ENCODE results near the gene SERPINB1. TPM values are rescaled to one million over a fixed set of nuclear protein-coding genes. Genes with fewer than 3 reads are reported as not detected.

Gene SERPINB1
- total and polyA plus RNA-seq, 2 experiments from 2014 or later = 5.6 to 6.5 TPM

GRCh38 chr6:2839982-2840748 is 1.5 kb downstream of the SERPINB1 start:
- Mint-ChIP-seq H3K4me3 (peak overlapping the region; percentile 46; the same call in 2 of the 3 replicates), H3K9me3 (peaks cover 3% of the 10 kb centered on the region; the same call in 1 of the 3 replicates), H3K4me1 (peaks cover 32% of the 10 kb centered on the region), H3K27me3 (ENCODE audit: insufficient read depth, low read depth, poor library complexity) (peaks cover 8% of the 10 kb centered on the region), H3K27ac (no peak overlapping the region), H3K36me3 (ENCODE audit: low read depth) (peaks cover 5% of the 10 kb centered on the region; the same call in 2 of the 3 replicates)
- ATAC-seq (no peak), DNase-seq (ENCODE audit: low spot score) (no peak)
- Histone ChIP-seq H3K36me3 (ENCODE audit: insufficient read depth) (no peaks in the 10 kb centered on the region), H4K20me1 (replicated peaks; ENCODE audit: insufficient read depth) (no peaks in the 10 kb centered on the region), H2AFZ (peak overlapping the region; percentile 48; the same call in 1 of the 2 replicates), H3K27ac (ENCODE audit: low read depth) (peak overlapping the region; percentile 99), H3K79me2 (replicated peaks; ENCODE audit: insufficient read depth) (no peaks in the 10 kb centered on the region), H3K9me2 (ENCODE audit: insufficient read depth) (no peaks in the 10 kb centered on the region), H3K4me1 (ENCODE audit: insufficient read depth) (peaks cover 23% of the 10 kb centered on the region), H3K27me3 (ENCODE audit: insufficient read depth) (no peaks in the 10 kb centered on the region), H3K4me2 (peak overlapping the region; percentile 87), H3K4me3 (peak overlapping the region; percentile 57), H3F3A (replicated peaks; ENCODE audit: low read depth) (peaks cover 23% of the 10 kb centered on the region)
- no peak for TF ChIP-seq REST (IDR thresholded peaks at IDR 0.05; ENCODE audit: unreplicated experiment)
- TF ChIP-seq CTCF (conservative IDR thresholded peaks at IDR 0.05; ENCODE audit: low read depth in 2 of 2) = no peak
- no peak for TF ChIP-seq JUNB (IDR thresholded peaks at IDR 0.05; ENCODE audit: unreplicated experiment)
- TF ChIP-seq EZH2phosphoT487 (IDR thresholded peaks at IDR 0.05; ENCODE audit: unreplicated experiment) = no peak
- no peak for TF ChIP-seq POLR2AphosphoS5 (IDR thresholded peaks at IDR 0.05; ENCODE audit: low read depth)
- no peak for TF ChIP-seq STAT1 (IDR thresholded peaks at IDR 0.05; ENCODE audit: unreplicated experiment)
- TF ChIP-seq ZNF114 (CRISPR knock-in tag; IDR thresholded peaks at IDR 0.05) = no peak
- TF ChIP-seq EZH2 (IDR thresholded peaks at IDR 0.05; ENCODE audit: low read depth, unreplicated experiment) = no peak
- no peak for TF ChIP-seq ZNF331 (CRISPR knock-in tag; IDR thresholded peaks at IDR 0.05; ENCODE audit: low read depth)
- TF ChIP-seq CREB1 (CRISPR knock-in tag; IDR thresholded peaks at IDR 0.05; ENCODE audit: low read depth) = no peak
- TF ChIP-seq NANOG (IDR thresholded peaks at IDR 0.05; ENCODE audit: borderline replicate concordance) = no peak
- TF ChIP-seq ETS1 (IDR thresholded peaks at IDR 0.05) = no peak
- TF ChIP-seq ZNF462 (CRISPR knock-in tag; IDR thresholded peaks at IDR 0.05) = no peak

All from GM23338 (cell line).